SK-N-SH treated with all-trans-retinoic acid at 6 μM for 48 hours (cell line): ENCODE results near the gene GGN.

ENCODE experiments used
- ATAC-seq: fragments of 200-7000 bp; cut with Tn5 transposase; 3 replicates; pipeline ENCODE4 v1.9.1; 2020; ENCODE audit warnings: mild to moderate bottlenecking, moderate library complexity
- ARNTL ChIP-seq: fragments of 450-650 bp; formaldehyde crosslinking; IDR thresholded peaks from 2 replicates; pipeline ENCODE4 v1.5.0; 2020; ENCODE audit warnings: low read depth, mild to moderate bottlenecking, moderate library complexity, borderline replicate concordance
- BACH2 ChIP-seq: fragments of 250-450 bp; sonication (Bioruptor Pico); IDR thresholded peaks from 2 replicates; pipeline ENCODE4 v1.9.0; 2021; ENCODE audit warnings: mild to moderate bottlenecking, borderline replicate concordance
- CSDC2 ChIP-seq: fragments of 250-450 bp; sonication (Bioruptor Pico); IDR thresholded peaks from 2 replicates; pipeline ENCODE4 v1.5.0; 2020; ENCODE audit warnings: mild to moderate bottlenecking, moderate library complexity
- CSRNP3 ChIP-seq: fragments of 250-450 bp; sonication (Bioruptor Pico); IDR thresholded peaks from 2 replicates; pipeline ENCODE4 v1.5.1; 2021; ENCODE audit warnings: mild to moderate bottlenecking, moderate library complexity
- ESRRG ChIP-seq: fragments of 250-450 bp; sonication (Bioruptor Pico); IDR thresholded peaks from 2 replicates; pipeline ENCODE4 v1.6.1; 2021; ENCODE audit warnings: mild to moderate bottlenecking
- GLIS3 ChIP-seq: fragments of 250-450 bp; sonication (Bioruptor Pico); IDR thresholded peaks from 2 replicates; pipeline ENCODE4 v1.5.0; 2020; ENCODE audit warnings: mild to moderate bottlenecking, moderate library complexity
- ISL1 ChIP-seq: fragments of 250-450 bp; sonication (Bioruptor Pico); IDR thresholded peaks from 2 replicates; pipeline ENCODE4 v2.1.2; 2022; ENCODE audit warnings: mild to moderate bottlenecking, moderate library complexity
- OSR1 ChIP-seq: fragments of 250-450 bp; sonication (Bioruptor Pico); IDR thresholded peaks from 2 replicates; pipeline ENCODE4 v1.8.0; 2022; ENCODE audit warnings: moderate library complexity, mild to moderate bottlenecking, inconsistent platforms
- PATZ1 ChIP-seq: fragments of 250-450 bp; sonication (Bioruptor Pico); IDR thresholded peaks from 2 replicates; pipeline ENCODE4 v1.8.0; 2020; ENCODE audit warnings: mild to moderate bottlenecking, moderate library complexity, borderline replicate concordance
- PPARA ChIP-seq: fragments of 250-450 bp; sonication (Bioruptor Pico); IDR thresholded peaks from 2 replicates; pipeline ENCODE4 v1.5.0; 2020; ENCODE audit warnings: mild to moderate bottlenecking, borderline replicate concordance
- RARB ChIP-seq: fragments of 250-450 bp; sonication (Bioruptor Pico); IDR thresholded peaks from 2 replicates; pipeline ENCODE4 v1.8.0; 2021; ENCODE audit warnings: mild to moderate bottlenecking, moderate library complexity
- SNAI2 ChIP-seq: fragments of 250-450 bp; sonication (Bioruptor Pico); IDR thresholded peaks from 2 replicates; pipeline ENCODE4 v1.5.0; 2020; ENCODE audit warnings: mild to moderate bottlenecking, moderate library complexity
- TCF4 ChIP-seq: fragments of 250-450 bp; sonication (Bioruptor Pico); IDR thresholded peaks from 2 replicates; pipeline ENCODE4 v1.8.0; 2021; ENCODE audit warnings: mild to moderate bottlenecking, moderate library complexity, borderline replicate concordance
- TOX ChIP-seq: fragments of 250-450 bp; sonication (Bioruptor Pico); IDR thresholded peaks from 2 replicates; pipeline ENCODE4 v1.8.0; 2021; ENCODE audit warnings: mild to moderate bottlenecking, moderate library complexity, borderline replicate concordance
- ZC3H10 ChIP-seq: fragments of 250-450 bp; sonication (Bioruptor Pico); IDR thresholded peaks from 2 replicates; pipeline ENCODE4 v1.5.1; 2021; ENCODE audit warnings: mild to moderate bottlenecking, moderate library complexity
- ZFP3 ChIP-seq: fragments of 250-450 bp; sonication (Bioruptor Pico); IDR thresholded peaks from 2 replicates; pipeline ENCODE4 v1.5.0; 2020; ENCODE audit warnings: mild to moderate bottlenecking, moderate library complexity
- ZFP30 ChIP-seq: fragments of 450-650 bp; formaldehyde crosslinking; IDR thresholded peaks from 2 replicates; pipeline ENCODE4 v1.5.0; 2022; ENCODE audit warnings: mild to moderate bottlenecking, moderate library complexity
- ZNF70 ChIP-seq: fragments of 450-650 bp; formaldehyde crosslinking; IDR thresholded peaks from 2 replicates; pipeline ENCODE4 v1.5.0; 2020; ENCODE audit warnings: mild to moderate bottlenecking, moderate library complexity
- ZNF8 ChIP-seq: fragments of 450-650 bp; formaldehyde crosslinking; IDR thresholded peaks from 2 replicates; pipeline ENCODE4 v1.5.0; 2020; ENCODE audit warnings: mild to moderate bottlenecking, moderate library complexity
- TF ChIP-seq, protein P1 (sequence below): fragments of 250-450 bp; sonication (Bioruptor Pico); IDR thresholded peaks from 2 replicates; pipeline ENCODE4 v1.5.1; 2020; ENCODE audit warnings: low read depth, mild to moderate bottlenecking, moderate library complexity
- TF ChIP-seq, protein P2 (sequence below): fragments of 250-450 bp; sonication (Bioruptor Pico); IDR thresholded peaks from 2 replicates; pipeline ENCODE4 v1.5.0; 2020; ENCODE audit warnings: mild to moderate bottlenecking, moderate library complexity
- TF ChIP-seq, protein P3 (sequence below): fragments of 250-450 bp; sonication (Bioruptor Pico); IDR thresholded peaks from 2 replicates; pipeline ENCODE4 v1.8.0; 2021; ENCODE audit warnings: low read depth, mild to moderate bottlenecking, moderate library complexity, borderline replicate concordance

Gene GGN

DNA sequence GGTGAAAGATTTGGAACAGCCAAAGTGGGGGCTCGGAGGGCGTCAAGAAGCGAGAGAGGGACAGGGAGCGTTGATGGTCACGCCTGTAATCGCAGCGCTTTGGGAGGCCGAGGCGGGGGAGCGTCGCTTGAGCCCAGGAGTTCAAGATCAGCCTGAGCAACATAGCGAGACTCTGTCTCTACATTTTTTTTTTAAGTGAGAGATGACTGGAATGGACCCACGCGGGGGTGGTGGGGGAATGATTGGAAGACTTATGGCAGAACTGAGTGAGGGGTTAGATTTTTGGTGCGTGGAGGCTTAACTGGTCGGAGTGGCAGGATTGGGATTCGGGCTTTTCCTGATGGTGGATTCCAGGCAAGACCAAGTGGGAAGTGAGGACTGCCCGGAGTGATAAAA is 12.7 kb downstream of the GGN start:
- TF ChIP-seq CSRNP3, result no peak
- TF ChIP-seq BACH2 (CRISPR knock-in tag), result no peak
- TF ChIP-seq TOX (CRISPR knock-in tag), result no peak
- no peak for TF ChIP-seq RARB (CRISPR knock-in tag)
- no peak for TF ChIP-seq TCF4
- no peak for TF ChIP-seq ARNTL
- no peak for TF ChIP-seq ESRRG (CRISPR knock-in tag)
- no peak for TF ChIP-seq ISL1 (CRISPR knock-in tag)
- TF ChIP-seq GLIS3 (CRISPR knock-in tag), result no peak
- TF ChIP-seq OSR1 (CRISPR knock-in tag), result no peak
- no peak for TF ChIP-seq CSDC2 (CRISPR knock-in tag)
- peak; percentile 46 for ATAC-seq

DNA sequence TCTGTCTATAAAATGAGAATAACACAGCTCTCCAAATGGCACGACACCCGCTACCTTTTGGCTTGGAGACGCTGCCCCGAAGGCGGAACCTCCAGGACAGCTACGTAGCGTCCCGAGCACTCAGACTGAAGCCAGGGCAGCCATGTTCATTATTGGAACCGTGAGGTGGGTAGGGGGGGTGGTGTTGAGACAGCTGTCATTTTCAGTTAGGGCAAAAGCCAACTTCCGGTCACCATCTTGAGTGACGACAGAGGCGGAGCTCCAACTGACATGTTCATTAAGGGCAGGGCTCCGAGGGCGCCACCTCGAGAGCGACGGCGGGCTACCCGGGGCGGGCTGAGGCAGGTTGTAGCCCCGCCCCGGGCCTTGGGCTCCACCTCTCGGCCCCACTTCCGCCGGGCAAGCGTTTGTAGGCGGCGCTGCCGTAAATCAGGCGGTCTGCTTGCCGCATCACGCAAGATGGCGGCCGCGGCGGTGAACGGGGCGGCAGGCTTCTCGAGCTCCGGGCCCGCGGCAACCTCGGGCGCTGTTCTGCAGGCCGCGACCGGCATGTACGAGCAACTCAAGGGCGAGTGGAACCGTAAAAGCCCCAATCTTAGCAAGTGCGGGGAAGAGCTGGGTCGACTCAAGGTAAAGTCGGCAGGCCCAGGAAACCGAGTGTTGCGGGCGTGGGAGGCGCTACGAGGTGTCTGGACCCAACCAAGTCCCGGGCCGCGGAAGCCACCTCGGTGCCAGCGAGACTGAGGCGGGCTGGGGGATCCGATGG is 13.3 kb downstream of the GGN start, which contains the start of gene PSMD8:
Gene PSMD8, plus strand, starts transcription at position 240 of the 766 bp plus-strand sequence. Its CDS starts 31 bp downstream, at position 271.
- no peak for TF ChIP-seq ZNF8 (CRISPR knock-in tag)
- TF ChIP-seq ESRRG (CRISPR knock-in tag), result 0 out of 2 replicates have a peak, but pooled peaks have one; percentile 17
- TF ChIP-seq, protein P1, sequence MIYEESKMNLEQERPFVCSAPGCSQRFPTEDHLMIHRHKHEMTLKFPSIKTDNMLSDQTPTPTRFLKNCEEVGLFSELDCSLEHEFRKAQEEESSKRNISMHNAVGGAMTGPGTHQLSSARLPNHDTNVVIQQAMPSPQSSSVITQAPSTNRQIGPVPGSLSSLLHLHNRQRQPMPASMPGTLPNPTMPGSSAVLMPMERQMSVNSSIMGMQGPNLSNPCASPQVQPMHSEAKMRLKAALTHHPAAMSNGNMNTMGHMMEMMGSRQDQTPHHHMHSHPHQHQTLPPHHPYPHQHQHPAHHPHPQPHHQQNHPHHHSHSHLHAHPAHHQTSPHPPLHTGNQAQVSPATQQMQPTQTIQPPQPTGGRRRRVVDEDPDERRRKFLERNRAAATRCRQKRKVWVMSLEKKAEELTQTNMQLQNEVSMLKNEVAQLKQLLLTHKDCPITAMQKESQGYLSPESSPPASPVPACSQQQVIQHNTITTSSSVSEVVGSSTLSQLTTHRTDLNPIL (CRISPR knock-in tag), result no peak
- no peak for TF ChIP-seq CSDC2 (CRISPR knock-in tag)
- TF ChIP-seq, protein P2, sequence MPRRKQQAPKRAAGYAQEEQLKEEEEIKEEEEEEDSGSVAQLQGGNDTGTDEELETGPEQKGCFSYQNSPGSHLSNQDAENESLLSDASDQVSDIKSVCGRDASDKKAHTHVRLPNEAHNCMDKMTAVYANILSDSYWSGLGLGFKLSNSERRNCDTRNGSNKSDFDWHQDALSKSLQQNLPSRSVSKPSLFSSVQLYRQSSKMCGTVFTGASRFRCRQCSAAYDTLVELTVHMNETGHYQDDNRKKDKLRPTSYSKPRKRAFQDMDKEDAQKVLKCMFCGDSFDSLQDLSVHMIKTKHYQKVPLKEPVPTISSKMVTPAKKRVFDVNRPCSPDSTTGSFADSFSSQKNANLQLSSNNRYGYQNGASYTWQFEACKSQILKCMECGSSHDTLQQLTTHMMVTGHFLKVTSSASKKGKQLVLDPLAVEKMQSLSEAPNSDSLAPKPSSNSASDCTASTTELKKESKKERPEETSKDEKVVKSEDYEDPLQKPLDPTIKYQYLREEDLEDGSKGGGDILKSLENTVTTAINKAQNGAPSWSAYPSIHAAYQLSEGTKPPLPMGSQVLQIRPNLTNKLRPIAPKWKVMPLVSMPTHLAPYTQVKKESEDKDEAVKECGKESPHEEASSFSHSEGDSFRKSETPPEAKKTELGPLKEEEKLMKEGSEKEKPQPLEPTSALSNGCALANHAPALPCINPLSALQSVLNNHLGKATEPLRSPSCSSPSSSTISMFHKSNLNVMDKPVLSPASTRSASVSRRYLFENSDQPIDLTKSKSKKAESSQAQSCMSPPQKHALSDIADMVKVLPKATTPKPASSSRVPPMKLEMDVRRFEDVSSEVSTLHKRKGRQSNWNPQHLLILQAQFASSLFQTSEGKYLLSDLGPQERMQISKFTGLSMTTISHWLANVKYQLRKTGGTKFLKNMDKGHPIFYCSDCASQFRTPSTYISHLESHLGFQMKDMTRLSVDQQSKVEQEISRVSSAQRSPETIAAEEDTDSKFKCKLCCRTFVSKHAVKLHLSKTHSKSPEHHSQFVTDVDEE (CRISPR knock-in tag), result peak; percentile 62; the same call in 1 of the 2 replicates
- peak; percentile 98 for ATAC-seq

GRCh38 chr19:38373907-38374331 is 13.9 kb downstream of the GGN start:
- ATAC-seq, result no peak
- TF ChIP-seq PATZ1 (CRISPR knock-in tag) (no peak), CSRNP3 (no peak), PPARA (CRISPR knock-in tag) (no peak), ZC3H10 (CRISPR knock-in tag) (no peak), ESRRG (CRISPR knock-in tag) (no peak), ZNF8 (CRISPR knock-in tag) (no peak), SNAI2 (CRISPR knock-in tag) (no peak), GLIS3 (CRISPR knock-in tag) (no peak), ARNTL (no peak), ZNF70 (CRISPR knock-in tag) (no peak), ZFP30 (CRISPR knock-in tag) (no peak), ZFP3 (no peak), ISL1 (CRISPR knock-in tag) (no peak)
- TF ChIP-seq, protein P2 (CRISPR knock-in tag), result no peak
- TF ChIP-seq, protein P3, sequence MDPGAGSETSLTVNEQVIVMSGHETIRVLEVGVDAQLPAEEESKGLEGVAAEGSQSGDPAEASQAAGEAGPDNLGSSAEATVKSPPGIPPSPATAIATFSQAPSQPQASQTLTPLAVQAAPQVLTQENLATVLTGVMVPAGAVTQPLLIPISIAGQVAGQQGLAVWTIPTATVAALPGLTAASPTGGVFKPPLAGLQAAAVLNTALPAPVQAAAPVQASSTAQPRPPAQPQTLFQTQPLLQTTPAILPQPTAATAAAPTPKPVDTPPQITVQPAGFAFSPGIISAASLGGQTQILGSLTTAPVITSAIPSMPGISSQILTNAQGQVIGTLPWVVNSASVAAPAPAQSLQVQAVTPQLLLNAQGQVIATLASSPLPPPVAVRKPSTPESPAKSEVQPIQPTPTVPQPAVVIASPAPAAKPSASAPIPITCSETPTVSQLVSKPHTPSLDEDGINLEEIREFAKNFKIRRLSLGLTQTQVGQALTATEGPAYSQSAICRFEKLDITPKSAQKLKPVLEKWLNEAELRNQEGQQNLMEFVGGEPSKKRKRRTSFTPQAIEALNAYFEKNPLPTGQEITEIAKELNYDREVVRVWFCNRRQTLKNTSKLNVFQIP (CRISPR knock-in tag), result no peak
- TF ChIP-seq, protein P1 (CRISPR knock-in tag), result no peak
